Measurements from ENCODE around the gene CYP2C9. TPM values are rescaled to one million over a fixed set of nuclear protein-coding genes. Genes with fewer than 3 reads are reported as not detected.
"Not testable (repeated sequence)": the region's sequence is repeated elsewhere in the genome, so short reads cannot be mapped to it uniquely, and the experiment has no call there.

The CYP2C9 gene
- total RNA-seq, 1 experiment from 2014 or later, result 0.76 TPM

DNA sequence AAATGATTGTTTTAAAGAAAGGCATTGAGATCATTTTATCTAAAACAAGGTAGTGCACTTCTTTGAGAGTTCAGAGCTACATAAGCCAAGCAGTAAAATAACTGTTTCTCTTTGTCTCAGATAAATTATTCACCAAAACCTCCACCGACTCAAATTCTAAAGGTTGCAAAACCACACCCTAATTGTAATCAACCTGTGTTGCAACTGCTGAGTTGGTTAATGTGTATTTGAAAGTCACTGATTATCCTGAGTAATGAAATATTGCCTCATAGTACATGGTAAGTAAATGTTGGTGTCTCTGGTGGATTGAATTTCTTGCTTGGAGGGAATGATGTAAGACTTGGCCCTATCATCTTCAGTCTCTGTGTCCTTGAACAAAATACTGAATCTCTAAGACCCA lies 35.9 kb upstream of the CYP2C9 start:
- Histone ChIP-seq H3K9me2 (ENCODE audit: insufficient read depth) (no peaks in the 10 kb centered on the region), H3K36me3 (ENCODE audit: control insufficient read depth in 1 of 2, insufficient read depth in 2 of 2, low read length in 2 of 2) (no peaks in the 10 kb centered on the region), H4K20me1 (ENCODE audit: insufficient read depth) (no peaks in the 10 kb centered on the region), H3K4me1 (ENCODE audit: control insufficient read depth in 1 of 2, insufficient read depth in 2 of 2, low read length in 2 of 2) (no peaks in the 10 kb centered on the region), H3K9me3 (ENCODE audit: control insufficient read depth in 1 of 2, insufficient read depth in 1 of 2, low read depth in 1 of 2, low read length in 2 of 2) (0 out of 4 replicates have a peak, but pooled peaks cover 0 to 5% of the 10 kb centered on the region in 2 experiments), H2AFZ (ENCODE audit: low read depth, low read length, poor library complexity, severe bottlenecking) (no peak overlapping the region), H3K27ac (ENCODE audit: low read depth, low read length) (no peak overlapping the region), H3K4me3 (replicated peaks in 1 of 2; ENCODE audit: low read depth in 1 of 2, low read length in 2 of 2) (no peak overlapping the region), H3K9ac (ENCODE audit: low read length) (no peak overlapping the region), H3K79me2 (ENCODE audit: insufficient read depth, low read length) (no peaks in the 10 kb centered on the region), H3K27me3 (ENCODE audit: insufficient read depth, low read length) (no peaks in the 10 kb centered on the region), H3K4me2 (ENCODE audit: low read length) (no peak overlapping the region)
- no peak for DNase-seq (ENCODE audit: low read depth, low spot score)
- ChIA-PET CTCF (no interaction called here), RAD21 (ENCODE audit: low non-redundant PET in 1 of 2, low total read pairs in 2 of 2, uncharacterized antibody in 2 of 2, unreplicated experiment in 2 of 2) (no interaction called here), POLR2A (no interaction called here)
- intact Hi-C loops (cut with micrococcal nuclease), result no loop called here
- no peak for ATAC-seq
- TF ChIP-seq EZH2phosphoT487 (IDR thresholded peaks at IDR 0.05; ENCODE audit: borderline replicate concordance) (no peak), CEBPB (IDR thresholded peaks at IDR 0.05; ENCODE audit: low read depth) (no peak), SIN3A (IDR thresholded peaks at IDR 0.05; ENCODE audit: low read depth) (no peak), SRF (IDR thresholded peaks at IDR 0.05; ENCODE audit: low read depth) (no peak), POLR2AphosphoS5 (IDR thresholded peaks at IDR 0.05; ENCODE audit: low read depth, low read length) (no peak), CBX3 (IDR thresholded peaks at IDR 0.05; ENCODE audit: low read depth) (no peak), TCF7L2 (IDR thresholded peaks at IDR 0.05; ENCODE audit: borderline replicate concordance, extremely low read depth, insufficient read depth, insufficient read length) (no peak), EZH2 (IDR thresholded peaks at IDR 0.05) (no peak)
- TF ChIP-seq, protein P1, sequence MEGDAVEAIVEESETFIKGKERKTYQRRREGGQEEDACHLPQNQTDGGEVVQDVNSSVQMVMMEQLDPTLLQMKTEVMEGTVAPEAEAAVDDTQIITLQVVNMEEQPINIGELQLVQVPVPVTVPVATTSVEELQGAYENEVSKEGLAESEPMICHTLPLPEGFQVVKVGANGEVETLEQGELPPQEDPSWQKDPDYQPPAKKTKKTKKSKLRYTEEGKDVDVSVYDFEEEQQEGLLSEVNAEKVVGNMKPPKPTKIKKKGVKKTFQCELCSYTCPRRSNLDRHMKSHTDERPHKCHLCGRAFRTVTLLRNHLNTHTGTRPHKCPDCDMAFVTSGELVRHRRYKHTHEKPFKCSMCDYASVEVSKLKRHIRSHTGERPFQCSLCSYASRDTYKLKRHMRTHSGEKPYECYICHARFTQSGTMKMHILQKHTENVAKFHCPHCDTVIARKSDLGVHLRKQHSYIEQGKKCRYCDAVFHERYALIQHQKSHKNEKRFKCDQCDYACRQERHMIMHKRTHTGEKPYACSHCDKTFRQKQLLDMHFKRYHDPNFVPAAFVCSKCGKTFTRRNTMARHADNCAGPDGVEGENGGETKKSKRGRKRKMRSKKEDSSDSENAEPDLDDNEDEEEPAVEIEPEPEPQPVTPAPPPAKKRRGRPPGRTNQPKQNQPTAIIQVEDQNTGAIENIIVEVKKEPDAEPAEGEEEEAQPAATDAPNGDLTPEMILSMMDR (IDR thresholded peaks at IDR 0.05 in 2 of 3, conservative IDR thresholded peaks at IDR 0.05 in 1 of 3; ENCODE audit: borderline replicate concordance in 1 of 3, insufficient read depth in 1 of 3, low read depth in 2 of 3, low read length in 2 of 3), result no peak
- TF ChIP-seq, protein P2, sequence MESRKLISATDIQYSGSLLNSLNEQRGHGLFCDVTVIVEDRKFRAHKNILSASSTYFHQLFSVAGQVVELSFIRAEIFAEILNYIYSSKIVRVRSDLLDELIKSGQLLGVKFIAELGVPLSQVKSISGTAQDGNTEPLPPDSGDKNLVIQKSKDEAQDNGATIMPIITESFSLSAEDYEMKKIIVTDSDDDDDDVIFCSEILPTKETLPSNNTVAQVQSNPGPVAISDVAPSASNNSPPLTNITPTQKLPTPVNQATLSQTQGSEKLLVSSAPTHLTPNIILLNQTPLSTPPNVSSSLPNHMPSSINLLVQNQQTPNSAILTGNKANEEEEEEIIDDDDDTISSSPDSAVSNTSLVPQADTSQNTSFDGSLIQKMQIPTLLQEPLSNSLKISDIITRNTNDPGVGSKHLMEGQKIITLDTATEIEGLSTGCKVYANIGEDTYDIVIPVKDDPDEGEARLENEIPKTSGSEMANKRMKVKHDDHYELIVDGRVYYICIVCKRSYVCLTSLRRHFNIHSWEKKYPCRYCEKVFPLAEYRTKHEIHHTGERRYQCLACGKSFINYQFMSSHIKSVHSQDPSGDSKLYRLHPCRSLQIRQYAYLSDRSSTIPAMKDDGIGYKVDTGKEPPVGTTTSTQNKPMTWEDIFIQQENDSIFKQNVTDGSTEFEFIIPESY (IDR thresholded peaks at IDR 0.05; ENCODE audit: extremely low read depth, insufficient replicate concordance, low read length), result no peak
- TF ChIP-seq, protein P3, sequence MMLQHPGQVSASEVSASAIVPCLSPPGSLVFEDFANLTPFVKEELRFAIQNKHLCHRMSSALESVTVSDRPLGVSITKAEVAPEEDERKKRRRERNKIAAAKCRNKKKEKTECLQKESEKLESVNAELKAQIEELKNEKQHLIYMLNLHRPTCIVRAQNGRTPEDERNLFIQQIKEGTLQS (IDR thresholded peaks at IDR 0.05), result no peak
- TF ChIP-seq, protein P4, sequence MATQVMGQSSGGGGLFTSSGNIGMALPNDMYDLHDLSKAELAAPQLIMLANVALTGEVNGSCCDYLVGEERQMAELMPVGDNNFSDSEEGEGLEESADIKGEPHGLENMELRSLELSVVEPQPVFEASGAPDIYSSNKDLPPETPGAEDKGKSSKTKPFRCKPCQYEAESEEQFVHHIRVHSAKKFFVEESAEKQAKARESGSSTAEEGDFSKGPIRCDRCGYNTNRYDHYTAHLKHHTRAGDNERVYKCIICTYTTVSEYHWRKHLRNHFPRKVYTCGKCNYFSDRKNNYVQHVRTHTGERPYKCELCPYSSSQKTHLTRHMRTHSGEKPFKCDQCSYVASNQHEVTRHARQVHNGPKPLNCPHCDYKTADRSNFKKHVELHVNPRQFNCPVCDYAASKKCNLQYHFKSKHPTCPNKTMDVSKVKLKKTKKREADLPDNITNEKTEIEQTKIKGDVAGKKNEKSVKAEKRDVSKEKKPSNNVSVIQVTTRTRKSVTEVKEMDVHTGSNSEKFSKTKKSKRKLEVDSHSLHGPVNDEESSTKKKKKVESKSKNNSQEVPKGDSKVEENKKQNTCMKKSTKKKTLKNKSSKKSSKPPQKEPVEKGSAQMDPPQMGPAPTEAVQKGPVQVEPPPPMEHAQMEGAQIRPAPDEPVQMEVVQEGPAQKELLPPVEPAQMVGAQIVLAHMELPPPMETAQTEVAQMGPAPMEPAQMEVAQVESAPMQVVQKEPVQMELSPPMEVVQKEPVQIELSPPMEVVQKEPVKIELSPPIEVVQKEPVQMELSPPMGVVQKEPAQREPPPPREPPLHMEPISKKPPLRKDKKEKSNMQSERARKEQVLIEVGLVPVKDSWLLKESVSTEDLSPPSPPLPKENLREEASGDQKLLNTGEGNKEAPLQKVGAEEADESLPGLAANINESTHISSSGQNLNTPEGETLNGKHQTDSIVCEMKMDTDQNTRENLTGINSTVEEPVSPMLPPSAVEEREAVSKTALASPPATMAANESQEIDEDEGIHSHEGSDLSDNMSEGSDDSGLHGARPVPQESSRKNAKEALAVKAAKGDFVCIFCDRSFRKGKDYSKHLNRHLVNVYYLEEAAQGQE (IDR thresholded peaks at IDR 0.05; ENCODE audit: low read depth), result no peak
- BruUV-seq (replicated peaks), result no TSS peak

DNA sequence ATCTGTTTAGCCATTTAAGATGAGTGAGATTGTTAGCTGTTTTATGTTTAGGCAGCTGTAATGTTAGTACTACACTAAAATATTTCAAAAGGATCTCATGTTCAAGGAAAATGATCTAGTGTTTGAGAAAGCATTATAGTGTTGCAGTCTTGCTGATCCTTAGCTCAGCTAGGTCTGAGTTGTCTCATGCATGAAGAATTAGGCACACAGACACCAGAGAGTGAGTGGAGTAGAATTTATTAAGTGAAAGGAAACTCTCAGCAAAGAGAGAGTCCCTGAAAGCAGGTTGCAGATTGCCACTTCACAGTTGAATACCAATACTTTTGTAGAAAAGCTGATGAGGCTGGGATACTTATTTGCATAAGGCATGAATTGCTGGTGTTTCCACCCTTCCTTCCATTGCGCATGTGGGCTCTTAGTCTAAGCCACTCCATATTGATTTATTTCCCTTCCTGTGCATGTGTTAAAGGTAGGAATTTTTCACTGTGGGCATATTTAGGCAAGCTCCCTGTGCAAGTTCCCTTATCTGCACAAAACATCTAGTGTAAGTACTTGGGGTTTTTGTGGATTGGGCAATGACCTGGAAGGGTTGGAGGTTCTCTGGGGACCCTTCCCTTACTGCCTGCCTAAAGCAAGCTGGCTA lies 33.8 kb upstream of the CYP2C9 start:
- DNase-seq (ENCODE audit: low read depth, low spot score); H3K27ac ChIP-seq (ENCODE audit: low read depth, low read length); H3K27me3 ChIP-seq (ENCODE audit: insufficient read depth, low read length); H3K4me3 ChIP-seq (replicated peaks in 1 of 2; ENCODE audit: low read depth in 1 of 2, low read length in 2 of 2); H3K79me2 ChIP-seq (ENCODE audit: insufficient read depth, low read length); H4K20me1 ChIP-seq (ENCODE audit: insufficient read depth); POLR2A ChIA-PET; H3K9me2 ChIP-seq (ENCODE audit: insufficient read depth); H3K4me1 ChIP-seq (ENCODE audit: control insufficient read depth in 1 of 2, insufficient read depth in 2 of 2, low read length in 2 of 2); H3K36me3 ChIP-seq (ENCODE audit: control insufficient read depth in 1 of 2, insufficient read depth in 2 of 2, low read length in 2 of 2); H3K4me2 ChIP-seq (ENCODE audit: low read length); H2AFZ ChIP-seq (ENCODE audit: low read depth, low read length, poor library complexity, severe bottlenecking); H3K9me3 ChIP-seq (ENCODE audit: control insufficient read depth in 1 of 2, insufficient read depth in 1 of 2, low read depth in 1 of 2, low read length in 2 of 2); BruUV-seq (replicated peaks); H3K9ac ChIP-seq (ENCODE audit: low read length); intact Hi-C loops (cut with micrococcal nuclease); RAD21 ChIA-PET (ENCODE audit: low non-redundant PET in 1 of 2, low total read pairs in 2 of 2, uncharacterized antibody in 2 of 2, unreplicated experiment in 2 of 2); ATAC-seq: not testable (repeated sequence)
- CTCF ChIA-PET, result interaction anchor here (0.6 kb wide), 1 partner anchor 238 kb away, joined by 3 read pairs; no protein-coding TSS in a partner anchor
